Measurements from ENCODE around the gene OVAAL.

Gene OVAAL

GRCh38 chr1:180609643-180610555, 51.1 kb downstream of the OVAAL start (continued):
- TF ChIP-seq, protein P1, sequence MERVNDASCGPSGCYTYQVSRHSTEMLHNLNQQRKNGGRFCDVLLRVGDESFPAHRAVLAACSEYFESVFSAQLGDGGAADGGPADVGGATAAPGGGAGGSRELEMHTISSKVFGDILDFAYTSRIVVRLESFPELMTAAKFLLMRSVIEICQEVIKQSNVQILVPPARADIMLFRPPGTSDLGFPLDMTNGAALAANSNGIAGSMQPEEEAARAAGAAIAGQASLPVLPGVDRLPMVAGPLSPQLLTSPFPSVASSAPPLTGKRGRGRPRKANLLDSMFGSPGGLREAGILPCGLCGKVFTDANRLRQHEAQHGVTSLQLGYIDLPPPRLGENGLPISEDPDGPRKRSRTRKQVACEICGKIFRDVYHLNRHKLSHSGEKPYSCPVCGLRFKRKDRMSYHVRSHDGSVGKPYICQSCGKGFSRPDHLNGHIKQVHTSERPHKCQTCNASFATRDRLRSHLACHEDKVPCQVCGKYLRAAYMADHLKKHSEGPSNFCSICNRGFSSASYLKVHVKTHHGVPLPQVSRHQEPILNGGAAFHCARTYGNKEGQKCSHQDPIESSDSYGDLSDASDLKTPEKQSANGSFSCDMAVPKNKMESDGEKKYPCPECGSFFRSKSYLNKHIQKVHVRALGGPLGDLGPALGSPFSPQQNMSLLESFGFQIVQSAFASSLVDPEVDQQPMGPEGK (tag by site-specific recombination; IDR thresholded peaks at IDR 0.05), result no peak

- no peaks in the 10 kb centered on the region for H3K4me1 ChIP-seq (ENCODE audit: control insufficient read depth, insufficient read depth, low read length)
- ChIA-PET POLR2A (no interaction called here), CTCF (interaction anchor here (2.2 kb wide), 1 partner anchor 9 kb away, joined by 8 read pairs; no protein-coding TSS in a partner anchor)
- H3K36me3 ChIP-seq (ENCODE audit: control insufficient read depth in 2 of 2, insufficient read depth in 1 of 2, low read length in 2 of 2), result no peaks in the 10 kb centered on the region
- no peaks in the 10 kb centered on the region for H3K9me3 ChIP-seq (ENCODE audit: control insufficient read depth, insufficient read depth, low read depth, low read length)
- TF ChIP-seq SP2 (tag by site-specific recombination; IDR thresholded peaks at IDR 0.05) (no peak), ZBTB8A (tag by site-specific recombination; IDR thresholded peaks at IDR 0.05) (no peak), ZNF518A (tag by site-specific recombination; conservative IDR thresholded peaks at IDR 0.05; ENCODE audit: low read depth) (no peak), GLIS2 (tag by site-specific recombination; IDR thresholded peaks at IDR 0.05) (no peak), ZNF48 (tag by site-specific recombination; IDR thresholded peaks at IDR 0.05) (no peak), ZNF776 (tag by site-specific recombination; IDR thresholded peaks at IDR 0.05; ENCODE audit: borderline replicate concordance) (no peak), ZNF777 (tag by site-specific recombination; IDR thresholded peaks at IDR 0.05; ENCODE audit: borderline replicate concordance) (no peak), ZSCAN16 (tag by site-specific recombination; IDR thresholded peaks at IDR 0.05) (no peak), ZNF560 (tag by site-specific recombination; IDR thresholded peaks at IDR 0.05; ENCODE audit: borderline replicate concordance) (no peak), ZNF548 (tag by site-specific recombination; IDR thresholded peaks at IDR 0.05) (no peak), ZNF138 (tag by site-specific recombination; IDR thresholded peaks at IDR 0.05; ENCODE audit: borderline replicate concordance) (no peak), HOXA7 (CRISPR knock-in tag; IDR thresholded peaks at IDR 0.05; ENCODE audit: borderline replicate concordance) (no peak), ZNF561 (tag by site-specific recombination; IDR thresholded peaks at IDR 0.05; ENCODE audit: borderline replicate concordance) (no peak)
- TF ChIP-seq, protein P2, sequence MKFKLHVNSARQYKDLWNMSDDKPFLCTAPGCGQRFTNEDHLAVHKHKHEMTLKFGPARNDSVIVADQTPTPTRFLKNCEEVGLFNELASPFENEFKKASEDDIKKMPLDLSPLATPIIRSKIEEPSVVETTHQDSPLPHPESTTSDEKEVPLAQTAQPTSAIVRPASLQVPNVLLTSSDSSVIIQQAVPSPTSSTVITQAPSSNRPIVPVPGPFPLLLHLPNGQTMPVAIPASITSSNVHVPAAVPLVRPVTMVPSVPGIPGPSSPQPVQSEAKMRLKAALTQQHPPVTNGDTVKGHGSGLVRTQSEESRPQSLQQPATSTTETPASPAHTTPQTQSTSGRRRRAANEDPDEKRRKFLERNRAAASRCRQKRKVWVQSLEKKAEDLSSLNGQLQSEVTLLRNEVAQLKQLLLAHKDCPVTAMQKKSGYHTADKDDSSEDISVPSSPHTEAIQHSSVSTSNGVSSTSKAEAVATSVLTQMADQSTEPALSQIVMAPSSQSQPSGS (tag by site-specific recombination; IDR thresholded peaks at IDR 0.05; ENCODE audit: low read depth), result no peak
- TF ChIP-seq, protein P3, sequence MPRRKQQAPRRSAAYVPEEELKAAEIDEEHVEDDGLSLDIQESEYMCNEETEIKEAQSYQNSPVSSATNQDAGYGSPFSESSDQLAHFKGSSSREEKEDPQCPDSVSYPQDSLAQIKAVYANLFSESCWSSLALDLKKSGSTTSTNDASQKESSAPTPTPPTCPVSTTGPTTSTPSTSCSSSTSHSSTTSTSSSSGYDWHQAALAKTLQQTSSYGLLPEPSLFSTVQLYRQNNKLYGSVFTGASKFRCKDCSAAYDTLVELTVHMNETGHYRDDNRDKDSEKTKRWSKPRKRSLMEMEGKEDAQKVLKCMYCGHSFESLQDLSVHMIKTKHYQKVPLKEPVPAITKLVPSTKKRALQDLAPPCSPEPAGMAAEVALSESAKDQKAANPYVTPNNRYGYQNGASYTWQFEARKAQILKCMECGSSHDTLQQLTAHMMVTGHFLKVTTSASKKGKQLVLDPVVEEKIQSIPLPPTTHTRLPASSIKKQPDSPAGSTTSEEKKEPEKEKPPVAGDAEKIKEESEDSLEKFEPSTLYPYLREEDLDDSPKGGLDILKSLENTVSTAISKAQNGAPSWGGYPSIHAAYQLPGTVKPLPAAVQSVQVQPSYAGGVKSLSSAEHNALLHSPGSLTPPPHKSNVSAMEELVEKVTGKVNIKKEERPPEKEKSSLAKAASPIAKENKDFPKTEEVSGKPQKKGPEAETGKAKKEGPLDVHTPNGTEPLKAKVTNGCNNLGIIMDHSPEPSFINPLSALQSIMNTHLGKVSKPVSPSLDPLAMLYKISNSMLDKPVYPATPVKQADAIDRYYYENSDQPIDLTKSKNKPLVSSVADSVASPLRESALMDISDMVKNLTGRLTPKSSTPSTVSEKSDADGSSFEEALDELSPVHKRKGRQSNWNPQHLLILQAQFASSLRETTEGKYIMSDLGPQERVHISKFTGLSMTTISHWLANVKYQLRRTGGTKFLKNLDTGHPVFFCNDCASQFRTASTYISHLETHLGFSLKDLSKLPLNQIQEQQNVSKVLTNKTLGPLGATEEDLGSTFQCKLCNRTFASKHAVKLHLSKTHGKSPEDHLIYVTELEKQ (tag by site-specific recombination; IDR thresholded peaks at IDR 0.05; ENCODE audit: borderline replicate concordance), result no peak
- H3K4me3 ChIP-seq (ENCODE audit: low read depth, low read length), result no peak overlapping the region
- no peak overlapping the region for H3K27ac ChIP-seq (ENCODE audit: extremely low read depth, low read depth, low read length)
Observed at GRCh38 chr1:180610556-180611015, 51.8 kb downstream of the OVAAL start.
